HEK293 (cell line): ENCODE measurements around the gene SEC11C.

Experiments
- CTCF ChIA-PET: fragments of 350-600 bp; formaldehyde crosslinking; extraction: SDS; loops from one replicate; lab custom pipeline; 2021; ENCODE audit warnings: antibody characterized with exemption; lab: Yijun Ruan, JAX
- POLR2A ChIA-PET: fragments of 300-600 bp; formaldehyde crosslinking; extraction: SDS; loops from one replicate; lab custom pipeline; 2020; ENCODE audit warnings: antibody characterized with exemption, inconsistent platforms; lab: Yijun Ruan, JAX
- H3K27ac ChIP-seq: fragments of 200-500 bp; sonication (Bioruptor generic); 2 replicates; pipeline ENCODE4 v1.5.1; 2014; ENCODE audit warnings: low read depth, low read length, control low read depth, inconsistent platforms; ENCODE audit errors: extremely low read depth
- H3K36me3 ChIP-seq, 2 experiments: fragments of 200-500 bp in 1 of 2; sonication (Bioruptor generic) in 1 of 2; 1 replicate in 1 of 2; 2 replicates in 1 of 2; pipeline ENCODE4 v1.5.1; 2014 to 2017; ENCODE audit warnings: inconsistent platforms in 2 of 2, low read length in 2 of 2; ENCODE audit not compliant: control insufficient read depth in 2 of 2, insufficient read depth in 1 of 2
- H3K4me1 ChIP-seq: fragments of 200-500 bp; sonication (Bioruptor generic); 2 replicates; pipeline ENCODE4 v1.5.1; 2014; ENCODE audit warnings: mild to moderate bottlenecking, low read length, inconsistent platforms; ENCODE audit not compliant: control insufficient read depth, insufficient read depth
- H3K4me3 ChIP-seq: 2 replicates; pipeline ENCODE4 v1.5.1; 2011; ENCODE audit warnings: low read depth, mild to moderate bottlenecking, control low read depth, low read length, moderate library complexity
- H3K9me3 ChIP-seq: fragments of 200-500 bp; sonication (Bioruptor generic); 2 replicates; pipeline ENCODE4 v1.5.1; 2014; ENCODE audit warnings: low read depth, low read length, inconsistent platforms; ENCODE audit not compliant: control insufficient read depth, insufficient read depth
- PRDM10 ChIP-seq: fragments of 450-650 bp; formaldehyde crosslinking; IDR thresholded peaks from 2 replicates; pipeline ENCODE4 v1.5.1; 2016; ENCODE audit warnings: missing biosample characterization, missing genetic modification characterization
- SCRT2 ChIP-seq: fragments of 450-650 bp; formaldehyde crosslinking; IDR thresholded peaks from 2 replicates; pipeline ENCODE4 v1.5.1; 2016; ENCODE audit warnings: missing biosample characterization, missing genetic modification characterization
- ZBTB10 ChIP-seq: fragments of 450-650 bp; formaldehyde crosslinking; IDR thresholded peaks from 2 replicates; pipeline ENCODE4 v1.5.1; 2016; ENCODE audit warnings: missing biosample characterization, missing genetic modification characterization
- ZBTB44 ChIP-seq: fragments of 450-650 bp; IDR thresholded peaks from 2 replicates; pipeline ENCODE4 v1.5.1; 2018; ENCODE audit warnings: missing biosample characterization, mild to moderate bottlenecking, missing genetic modification characterization
- ZNF148 ChIP-seq: fragments of 450-650 bp; formaldehyde crosslinking; IDR thresholded peaks from 2 replicates; pipeline ENCODE4 v1.5.0; 2017; ENCODE audit warnings: missing biosample characterization, missing genetic modification characterization, borderline replicate concordance
- ZNF23 ChIP-seq: fragments of 450-650 bp; formaldehyde crosslinking; IDR thresholded peaks from 2 replicates; pipeline ENCODE4 v1.5.1; 2016; ENCODE audit warnings: missing biosample characterization, missing genetic modification characterization, borderline replicate concordance
- ZNF280C ChIP-seq: fragments of 450-650 bp; formaldehyde crosslinking; IDR thresholded peaks from 2 replicates; pipeline ENCODE4 v1.5.1; 2016; ENCODE audit warnings: missing biosample characterization, missing genetic modification characterization
- ZNF302 ChIP-seq: fragments of 450-650 bp; formaldehyde crosslinking; IDR thresholded peaks from 2 replicates; pipeline ENCODE4 v1.5.1; 2016; ENCODE audit warnings: missing biosample characterization, missing genetic modification characterization, low read depth
- ZNF354C ChIP-seq: fragments of 450-650 bp; formaldehyde crosslinking; IDR thresholded peaks from 2 replicates; pipeline ENCODE4 v1.5.1; 2016; ENCODE audit warnings: missing biosample characterization, missing genetic modification characterization, low read depth, borderline replicate concordance
- ZNF366 ChIP-seq: fragments of 450-650 bp; formaldehyde crosslinking; conservative IDR thresholded peaks from 2 replicates; pipeline ENCODE4 v1.5.1; 2016; ENCODE audit warnings: missing biosample characterization, missing genetic modification characterization
- ZNF513 ChIP-seq: fragments of 450-650 bp; IDR thresholded peaks from 2 replicates; pipeline ENCODE4 v1.5.1; 2018; ENCODE audit warnings: missing biosample characterization, missing genetic modification characterization
- ZNF518A ChIP-seq: fragments of 450-650 bp; formaldehyde crosslinking; conservative IDR thresholded peaks from 2 replicates; pipeline ENCODE4 v1.5.1; 2016; ENCODE audit warnings: low read depth, missing biosample characterization, missing genetic modification characterization
- ZNF660 ChIP-seq: fragments of 450-650 bp; IDR thresholded peaks from 2 replicates; pipeline ENCODE4 v1.5.1; 2018; ENCODE audit warnings: missing biosample characterization, mild to moderate bottlenecking, missing genetic modification characterization
- ZXDB ChIP-seq: fragments of 450-650 bp; formaldehyde crosslinking; IDR thresholded peaks from 2 replicates; pipeline ENCODE4 v1.5.1; 2016; ENCODE audit warnings: missing biosample characterization, missing genetic modification characterization

The SEC11C gene

GRCh38 chr18:59141294-59142068 lies 1.8 kb downstream of the SEC11C start:
- Histone ChIP-seq H3K36me3 (no peaks in the 10 kb centered on the region), H3K4me1 (peaks cover 18% of the 10 kb centered on the region), H3K9me3 (no peaks in the 10 kb centered on the region), H3K27ac (no peak overlapping the region), H3K4me3 (no peak overlapping the region)
- CTCF ChIA-PET, result interaction anchor here (1.4 to 2.1 kb wide), 2 partner anchors 43 to 55 kb away, joined by 3 to 6 read pairs; no protein-coding TSS in a partner anchor
- POLR2A ChIA-PET, result interaction anchor here (0.7 kb wide), 1 partner anchor 9 kb away, joined by 5 read pairs; no protein-coding TSS in a partner anchor
- TF ChIP-seq ZNF302 (tag by site-specific recombination) (no peak), ZBTB10 (tag by site-specific recombination) (no peak), SCRT2 (no peak), ZNF366 (tag by site-specific recombination) (no peak), ZXDB (tag by site-specific recombination) (no peak), ZBTB44 (tag by site-specific recombination) (no peak), ZNF518A (tag by site-specific recombination) (no peak), ZNF280C (tag by site-specific recombination) (no peak), ZNF354C (tag by site-specific recombination) (no peak), ZNF148 (tag by site-specific recombination) (no peak), ZNF513 (tag by site-specific recombination) (no peak), ZNF660 (tag by site-specific recombination) (no peak), ZNF23 (tag by site-specific recombination) (no peak), PRDM10 (tag by site-specific recombination) (no peak)
